SK-N-MC (cell line): ENCODE results near the gene KLHL33.

ENCODE experiments used
- EZH2 ChIP-seq: fragments of 200-600 bp; sonication (generic); IDR thresholded peaks from one replicate; pipeline ENCODE4 v1.6.1; 2017; ENCODE audit warnings: antibody characterized with exemption
- POLR2AphosphoS5 ChIP-seq: IDR thresholded peaks from 2 replicates; pipeline ENCODE4 v1.6.1; 2012; ENCODE audit warnings: mild to moderate bottlenecking, low read depth, low read length, borderline replicate concordance

GRCh38 chr14:20482382-20482781, 46.4 kb upstream of the KLHL33 start:
- TF ChIP-seq POLR2AphosphoS5 (no peak), EZH2 (no peak)
